Brain microvascular endothelial cell (primary cell): ENCODE measurements around the gene EVI2B.

Source experiments
- DNase-seq: peaks from one replicate; pipeline ENCODE4 v3.0.0-alpha.2; 2020
- H3K27ac ChIP-seq: fragments of 250-450 bp; sonication (Bioruptor Pico); 2 replicates; pipeline ENCODE4 v1.5.1; 2020; ENCODE audit warnings: mild to moderate bottlenecking, moderate library complexity
- H3K27me3 ChIP-seq: fragments of 250-450 bp; sonication (Bioruptor Pico); replicated peaks from 2 replicates; pipeline ENCODE4 v1.5.1; 2020; ENCODE audit warnings: mild to moderate bottlenecking
- H3K36me3 ChIP-seq: fragments of 250-450 bp; sonication (Bioruptor Pico); replicated peaks from 2 replicates; pipeline ENCODE4 v1.5.1; 2020; ENCODE audit warnings: mild to moderate bottlenecking
- H3K4me3 ChIP-seq: 2 replicates; pipeline ENCODE4 v1.5.1; 2011; ENCODE audit warnings: low read depth, mild to moderate bottlenecking, control low read depth, low read length, moderate library complexity
- in situ Hi-C: cut with HindIII; loops from 2 replicates; pipeline ENCODE4 v1.10.0; 2017; ENCODE audit warnings: low sequenced_read_pairs, low pct_ligation_motif_present
- TF ChIP-seq, protein P1 (sequence below): IDR thresholded peaks from 2 replicates; pipeline ENCODE4 v1.5.1; 2011; ENCODE audit warnings: low read depth, mild to moderate bottlenecking, moderate library complexity, low read length, control low read depth, inconsistent platforms; ENCODE audit errors: missing control alignments

EVI2B gene

GRCh38 chr17:31261601-31262000, 52.3 kb downstream of the EVI2B start:
- Histone ChIP-seq H3K36me3 (peaks cover 8% of the 10 kb centered on the region), H3K4me3 (no peak overlapping the region), H3K27me3 (no peaks in the 10 kb centered on the region), H3K27ac (no peak overlapping the region)
- in situ Hi-C loops: no loop called here
- no peak for DNase-seq
- TF ChIP-seq, protein P1, sequence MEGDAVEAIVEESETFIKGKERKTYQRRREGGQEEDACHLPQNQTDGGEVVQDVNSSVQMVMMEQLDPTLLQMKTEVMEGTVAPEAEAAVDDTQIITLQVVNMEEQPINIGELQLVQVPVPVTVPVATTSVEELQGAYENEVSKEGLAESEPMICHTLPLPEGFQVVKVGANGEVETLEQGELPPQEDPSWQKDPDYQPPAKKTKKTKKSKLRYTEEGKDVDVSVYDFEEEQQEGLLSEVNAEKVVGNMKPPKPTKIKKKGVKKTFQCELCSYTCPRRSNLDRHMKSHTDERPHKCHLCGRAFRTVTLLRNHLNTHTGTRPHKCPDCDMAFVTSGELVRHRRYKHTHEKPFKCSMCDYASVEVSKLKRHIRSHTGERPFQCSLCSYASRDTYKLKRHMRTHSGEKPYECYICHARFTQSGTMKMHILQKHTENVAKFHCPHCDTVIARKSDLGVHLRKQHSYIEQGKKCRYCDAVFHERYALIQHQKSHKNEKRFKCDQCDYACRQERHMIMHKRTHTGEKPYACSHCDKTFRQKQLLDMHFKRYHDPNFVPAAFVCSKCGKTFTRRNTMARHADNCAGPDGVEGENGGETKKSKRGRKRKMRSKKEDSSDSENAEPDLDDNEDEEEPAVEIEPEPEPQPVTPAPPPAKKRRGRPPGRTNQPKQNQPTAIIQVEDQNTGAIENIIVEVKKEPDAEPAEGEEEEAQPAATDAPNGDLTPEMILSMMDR: no peak

DNA sequence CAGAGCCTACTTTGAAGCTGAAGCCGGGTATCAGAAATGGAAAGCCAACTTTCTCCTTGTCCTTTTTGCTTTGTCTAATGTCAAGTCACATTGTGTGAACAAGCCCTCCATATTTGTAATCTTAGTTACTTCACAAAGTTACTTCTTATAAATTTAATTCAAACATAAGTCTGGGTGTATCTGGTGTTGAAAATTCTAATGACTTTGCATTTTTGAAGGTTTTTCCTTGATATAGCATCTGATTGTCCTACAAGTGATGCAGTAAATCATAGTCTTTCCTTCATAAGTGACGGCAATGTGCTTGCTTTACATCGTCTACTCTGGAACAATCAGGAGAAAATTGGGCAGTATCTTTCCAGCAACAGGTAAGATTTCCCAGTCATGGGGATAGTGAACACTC, 53.7 kb downstream of the EVI2B start:
- TF ChIP-seq, protein P1: no peak
- Histone ChIP-seq H3K27me3 (no peaks in the 10 kb centered on the region), H3K27ac (no peak overlapping the region), H3K4me3 (no peak overlapping the region), H3K36me3 (peaks cover 4% of the 10 kb centered on the region)
- DNase-seq: no peak
- in situ Hi-C loops: no loop called here

GRCh38 chr17:31256936-31257335, 56.9 kb downstream of the EVI2B start:
- in situ Hi-C loops: no loop called here
- TF ChIP-seq, protein P1: no peak
- H3K4me3 ChIP-seq: no peak overlapping the region

GRCh38 chr17:31254654-31255053, 59.2 kb downstream of the EVI2B start:
- H3K27ac ChIP-seq: no peak overlapping the region
- TF ChIP-seq, protein P1: no peak
- in situ Hi-C loops: no loop called here
- no peaks in the 10 kb centered on the region for H3K27me3 ChIP-seq
- DNase-seq: no peak
- no peaks in the 10 kb centered on the region for H3K36me3 ChIP-seq
- no peak overlapping the region for H3K4me3 ChIP-seq

More at GRCh38 chr17:31256936-31257335, 56.9 kb downstream of the EVI2B start:
- DNase-seq: no peak
- Histone ChIP-seq H3K27me3 (no peaks in the 10 kb centered on the region), H3K27ac (no peak overlapping the region), H3K36me3 (peaks cover 4% of the 10 kb centered on the region)
